ENCODE results near the gene CPPED1. TPM values are rescaled to one million over a fixed set of nuclear protein-coding genes. Genes with fewer than 3 reads are reported as not detected.

CPPED1 gene
- total RNA-seq, 1 donor from 2014 or later, result 41.3 TPM

DNA sequence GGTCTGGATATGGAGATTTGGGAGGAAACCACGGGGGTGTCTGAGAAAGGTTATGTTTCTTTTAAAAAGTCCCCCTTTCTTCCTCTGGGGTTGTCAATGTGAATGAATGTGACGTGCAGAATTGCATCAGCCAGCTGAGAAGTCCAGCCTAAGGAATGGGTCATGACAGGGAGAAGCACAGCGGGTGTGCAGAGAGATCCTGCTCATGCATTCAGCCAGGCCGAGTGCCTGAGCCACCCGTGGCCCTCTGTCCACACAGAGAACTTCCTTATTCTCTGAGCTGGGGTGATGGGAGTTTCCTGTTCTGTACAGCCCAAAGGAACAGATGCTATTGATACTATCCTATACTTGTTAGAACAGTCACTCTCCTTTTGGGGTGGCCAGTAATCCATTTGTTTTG lies 117.9 kb downstream of the CPPED1 start:
- no peak for DNase-seq
- H3K9me3 Mint-ChIP-seq (ENCODE audit: unreplicated experiment), result peaks cover 5% of the 10 kb centered on the region
- no peaks in the 10 kb centered on the region for H3K36me3 Mint-ChIP-seq (ENCODE audit: unreplicated experiment)
- H3K4me1 Mint-ChIP-seq (ENCODE audit: low read depth, unreplicated experiment), result peaks cover 25% of the 10 kb centered on the region
- TF ChIP-seq, protein P1, sequence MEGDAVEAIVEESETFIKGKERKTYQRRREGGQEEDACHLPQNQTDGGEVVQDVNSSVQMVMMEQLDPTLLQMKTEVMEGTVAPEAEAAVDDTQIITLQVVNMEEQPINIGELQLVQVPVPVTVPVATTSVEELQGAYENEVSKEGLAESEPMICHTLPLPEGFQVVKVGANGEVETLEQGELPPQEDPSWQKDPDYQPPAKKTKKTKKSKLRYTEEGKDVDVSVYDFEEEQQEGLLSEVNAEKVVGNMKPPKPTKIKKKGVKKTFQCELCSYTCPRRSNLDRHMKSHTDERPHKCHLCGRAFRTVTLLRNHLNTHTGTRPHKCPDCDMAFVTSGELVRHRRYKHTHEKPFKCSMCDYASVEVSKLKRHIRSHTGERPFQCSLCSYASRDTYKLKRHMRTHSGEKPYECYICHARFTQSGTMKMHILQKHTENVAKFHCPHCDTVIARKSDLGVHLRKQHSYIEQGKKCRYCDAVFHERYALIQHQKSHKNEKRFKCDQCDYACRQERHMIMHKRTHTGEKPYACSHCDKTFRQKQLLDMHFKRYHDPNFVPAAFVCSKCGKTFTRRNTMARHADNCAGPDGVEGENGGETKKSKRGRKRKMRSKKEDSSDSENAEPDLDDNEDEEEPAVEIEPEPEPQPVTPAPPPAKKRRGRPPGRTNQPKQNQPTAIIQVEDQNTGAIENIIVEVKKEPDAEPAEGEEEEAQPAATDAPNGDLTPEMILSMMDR (IDR thresholded peaks at IDR 0.05; ENCODE audit: partially characterized antibody, unreplicated experiment), result no peak
- H3K4me3 Mint-ChIP-seq (ENCODE audit: unreplicated experiment), result no peak overlapping the region
- no peaks in the 10 kb centered on the region for H3K27me3 Mint-ChIP-seq (ENCODE audit: unreplicated experiment)
- H3K27ac Mint-ChIP-seq (ENCODE audit: unreplicated experiment), result no peak overlapping the region

DNA sequence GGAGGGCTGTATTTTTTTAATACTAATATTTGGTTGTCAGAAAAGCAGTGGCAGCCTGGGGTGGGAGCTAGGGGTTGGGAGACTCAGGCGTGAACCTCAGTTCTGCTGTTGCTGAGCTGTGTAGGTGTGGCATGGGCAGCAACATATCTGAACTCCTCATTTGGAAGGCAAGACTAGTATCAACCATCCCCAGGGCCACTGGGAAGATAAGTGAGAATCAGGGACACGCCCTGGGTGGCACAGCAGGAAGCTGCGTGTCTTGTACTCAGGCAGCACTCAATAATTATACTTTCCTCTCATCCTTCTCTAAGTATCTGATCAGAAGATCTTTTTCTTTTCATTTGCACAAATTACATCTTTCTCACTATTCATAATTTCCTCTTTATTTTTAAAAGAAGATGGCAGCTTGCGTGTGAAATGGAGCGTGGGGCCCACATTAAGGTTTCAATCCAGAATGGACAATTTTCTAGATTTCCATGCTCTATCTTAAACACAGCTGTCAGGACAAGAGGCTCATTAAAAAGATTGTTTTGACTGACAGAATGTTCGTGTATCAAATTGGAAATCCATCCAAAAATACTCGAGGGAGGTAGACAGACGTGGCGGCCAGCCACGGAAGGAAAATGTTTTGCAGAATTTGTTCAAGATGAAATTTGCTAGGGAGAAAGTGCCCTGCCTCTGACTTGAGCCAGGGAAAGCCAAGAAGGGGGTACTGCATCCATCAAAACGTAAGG lies 121.1 kb downstream of the CPPED1 start:
- no peak overlapping the region for H3K4me3 Mint-ChIP-seq (ENCODE audit: unreplicated experiment)
- H3K4me1 Mint-ChIP-seq (ENCODE audit: low read depth, unreplicated experiment), result peaks cover 37% of the 10 kb centered on the region
- peak overlapping the region; percentile 19 for H3K27ac Mint-ChIP-seq (ENCODE audit: unreplicated experiment)
- peaks cover 7% of the 10 kb centered on the region for H3K36me3 Mint-ChIP-seq (ENCODE audit: unreplicated experiment)
- H3K9me3 Mint-ChIP-seq (ENCODE audit: unreplicated experiment), result peaks cover 7% of the 10 kb centered on the region
- peaks cover 4% of the 10 kb centered on the region for H3K27me3 Mint-ChIP-seq (ENCODE audit: unreplicated experiment)
- no peak for DNase-seq
- TF ChIP-seq, protein P1 (IDR thresholded peaks at IDR 0.05; ENCODE audit: partially characterized antibody, unreplicated experiment), result no peak

DNA sequence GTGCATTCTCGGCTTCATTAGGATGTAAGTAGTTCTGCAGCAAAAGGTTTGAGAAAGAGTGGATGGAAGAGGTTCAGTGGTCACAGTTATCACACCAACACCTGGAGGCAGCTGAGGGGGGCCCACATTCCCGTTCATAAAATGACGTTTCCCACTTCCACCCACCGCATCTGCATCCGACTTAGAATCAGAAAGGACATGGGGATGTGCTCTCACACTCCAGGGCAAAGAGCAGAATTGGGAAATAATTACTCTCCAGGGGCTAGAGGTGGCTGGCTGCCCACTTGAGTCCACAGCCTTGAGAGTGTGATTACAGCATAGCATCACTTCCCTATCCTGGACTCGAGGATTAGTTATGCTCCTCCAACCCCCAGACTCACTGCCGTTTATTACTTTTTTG lies 122.0 kb downstream of the CPPED1 start:
- DNase-seq, result no peak
- H3K36me3 Mint-ChIP-seq (ENCODE audit: unreplicated experiment), result peaks cover 7% of the 10 kb centered on the region
- peaks cover 40% of the 10 kb centered on the region for H3K4me1 Mint-ChIP-seq (ENCODE audit: low read depth, unreplicated experiment)
- H3K4me3 Mint-ChIP-seq (ENCODE audit: unreplicated experiment), result no peak overlapping the region
- H3K27ac Mint-ChIP-seq (ENCODE audit: unreplicated experiment), result no peak overlapping the region
- H3K27me3 Mint-ChIP-seq (ENCODE audit: unreplicated experiment), result peaks cover 4% of the 10 kb centered on the region
- TF ChIP-seq, protein P1 (IDR thresholded peaks at IDR 0.05; ENCODE audit: partially characterized antibody, unreplicated experiment), result no peak
- H3K9me3 Mint-ChIP-seq (ENCODE audit: unreplicated experiment), result peaks cover 7% of the 10 kb centered on the region

DNA sequence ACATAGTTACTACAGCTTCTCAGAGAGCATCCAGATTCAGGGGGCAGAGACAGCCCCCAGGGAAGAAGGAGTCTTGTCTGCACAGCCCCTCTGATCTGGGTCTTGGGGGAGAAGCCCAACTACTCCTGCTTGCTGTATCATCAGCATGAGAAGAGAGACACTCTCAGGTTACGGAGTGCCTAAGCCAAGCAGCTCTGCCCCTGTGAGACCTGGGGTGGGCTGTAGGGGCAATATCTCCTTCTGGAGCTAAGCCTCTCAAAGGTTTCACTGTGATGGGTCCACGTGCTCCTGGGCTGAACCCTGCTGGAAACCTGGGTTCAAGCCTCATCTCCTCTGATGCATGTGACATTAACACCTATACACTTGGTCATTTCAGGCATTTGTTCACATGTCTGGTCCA lies 123.2 kb downstream of the CPPED1 start:
- TF ChIP-seq, protein P1 (IDR thresholded peaks at IDR 0.05; ENCODE audit: partially characterized antibody, unreplicated experiment), result no peak
- peaks cover 7% of the 10 kb centered on the region for H3K36me3 Mint-ChIP-seq (ENCODE audit: unreplicated experiment)
- H3K27ac Mint-ChIP-seq (ENCODE audit: unreplicated experiment), result peak overlapping the region; percentile 1
- peaks cover 4% of the 10 kb centered on the region for H3K27me3 Mint-ChIP-seq (ENCODE audit: unreplicated experiment)
- H3K4me1 Mint-ChIP-seq (ENCODE audit: low read depth, unreplicated experiment), result peaks cover 48% of the 10 kb centered on the region
- DNase-seq, result no peak
- H3K4me3 Mint-ChIP-seq (ENCODE audit: unreplicated experiment), result no peak overlapping the region
- peaks cover 7% of the 10 kb centered on the region for H3K9me3 Mint-ChIP-seq (ENCODE audit: unreplicated experiment)

DNA sequence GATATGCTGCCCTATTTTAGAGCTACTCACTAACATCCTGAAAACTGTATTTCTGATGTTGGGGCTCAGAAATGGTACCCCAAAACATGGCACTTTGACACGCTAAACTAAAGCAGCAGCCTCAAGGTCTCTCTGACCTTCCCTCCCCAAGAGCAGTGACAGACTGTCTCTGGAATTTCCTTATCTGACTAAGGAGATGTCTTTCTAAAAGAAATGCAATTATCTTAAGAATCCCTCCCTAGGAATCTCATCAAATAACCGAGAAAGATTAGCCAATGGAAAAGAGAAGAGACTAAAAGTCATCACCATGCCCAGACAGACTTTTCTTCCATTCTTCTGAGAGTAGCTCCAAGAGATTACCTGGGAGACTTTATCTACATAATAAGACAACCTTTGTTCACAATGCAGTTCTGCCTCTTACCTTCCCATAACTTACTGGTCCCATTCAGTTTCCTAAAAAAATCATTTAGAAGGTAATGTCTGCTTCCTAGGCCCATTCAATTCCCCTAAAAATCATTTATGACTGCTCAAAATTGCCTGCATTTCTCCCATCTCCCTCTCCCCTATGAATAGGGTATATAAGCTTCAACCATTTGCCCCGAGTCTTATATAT lies 123.9 kb downstream of the CPPED1 start:
- no peak overlapping the region for H3K4me3 Mint-ChIP-seq (ENCODE audit: unreplicated experiment)
- TF ChIP-seq, protein P1 (IDR thresholded peaks at IDR 0.05; ENCODE audit: partially characterized antibody, unreplicated experiment), result no peak
- peaks cover 7% of the 10 kb centered on the region for H3K36me3 Mint-ChIP-seq (ENCODE audit: unreplicated experiment)
- H3K27ac Mint-ChIP-seq (ENCODE audit: unreplicated experiment), result peak overlapping the region; percentile 1
- peaks cover 56% of the 10 kb centered on the region for H3K4me1 Mint-ChIP-seq (ENCODE audit: low read depth, unreplicated experiment)
- peaks cover 4% of the 10 kb centered on the region for H3K27me3 Mint-ChIP-seq (ENCODE audit: unreplicated experiment)
- peaks cover 7% of the 10 kb centered on the region for H3K9me3 Mint-ChIP-seq (ENCODE audit: unreplicated experiment)
- DNase-seq, result no peak

All from glutamatergic neuron (in vitro differentiated cells).